Fibroblast of mammary gland (primary cell): ENCODE measurements around the gene TPM4.
"Not testable (repeated sequence)": the region's sequence is repeated elsewhere in the genome, so short reads cannot be mapped to it uniquely, and the experiment has no call there.

Source experiments
- DNase-seq: peaks from one replicate; pipeline ENCODE4 v3.0.0-alpha.2; 2010; ENCODE audit warnings: low read depth
- H3K4me3 ChIP-seq: 2 replicates; pipeline ENCODE4 v1.5.1; 2011; ENCODE audit warnings: low read depth, mild to moderate bottlenecking, low read length, moderate library complexity; ENCODE audit not compliant: control insufficient read depth
- CTCF ChIP-seq: conservative IDR thresholded peaks from 2 replicates; pipeline ENCODE4 v1.5.1; 2011; ENCODE audit warnings: low read depth, low read length, inconsistent platforms; ENCODE audit not compliant: control insufficient read depth, insufficient read depth

Gene TPM4

GRCh38 chr19:16094360-16095070 is 18.2 kb downstream of the TPM4 start:
- TF ChIP-seq CTCF, result no peak
- DNase-seq, result no peak
- H3K4me3 ChIP-seq, result no peak overlapping the region

GRCh38 chr19:16095071-16095571 is 18.8 kb downstream of the TPM4 start:
- DNase-seq, result no peak
- no peak for TF ChIP-seq CTCF
- no peak overlapping the region for H3K4me3 ChIP-seq

- TF ChIP-seq CTCF, result no peak
- no peak for DNase-seq
- H3K4me3 ChIP-seq, result no peak overlapping the region
Measured at GRCh38 chr19:16096280-16096855, 20.1 kb downstream of the TPM4 start.

- DNase-seq, result no peak
- no peak overlapping the region for H3K4me3 ChIP-seq
- no peak for TF ChIP-seq CTCF
Measured at GRCh38 chr19:16098416-16098768, 22.1 kb downstream of the TPM4 start.

- no peak for TF ChIP-seq CTCF
- no peak for DNase-seq
- no peak overlapping the region for H3K4me3 ChIP-seq
Measured at GRCh38 chr19:16098821-16099220, 22.5 kb downstream of the TPM4 start.

GRCh38 chr19:16099314-16099965 is 23.1 kb downstream of the TPM4 start:
- H3K4me3 ChIP-seq, DNase-seq: not testable (repeated sequence)

GRCh38 chr19:16100524-16100923 is 24.2 kb downstream of the TPM4 start:
- DNase-seq, result no peak
- no peak overlapping the region for H3K4me3 ChIP-seq
- no peak for TF ChIP-seq CTCF
